Natural killer cell treated with Interleukin-12 subunit alpha and Interleukin-12 subunit beta and Interleukin-15 and Interleukin-18, amount 100 ng/mL, for 72 hours (primary cell): ENCODE data around the gene WDFY2. TPM values are rescaled to one million over a fixed set of nuclear protein-coding genes. Genes with fewer than 3 reads are reported as not detected.
A peak's percentile ranks its signal among the peaks of the same experiment; 100 is the strongest.

Experiments
- ATAC-seq, 2 donors: fragments of 150-1000 bp; cut with Tn5 transposase in 1 of 2; sonication (Bioruptor Pico), chemical (Tn5 transposase) in 1 of 2; 2 replicates each; pipeline ENCODE4 v1.10.0; 2021
- DNase-seq: peaks from one replicate; pipeline ENCODE4 v3.0.0; 2022; ENCODE audit warnings: low spot score
- H3K27ac Mint-ChIP-seq, 2 donors: 1 replicate in 1 of 2; 2 replicates in 1 of 2; pipeline ENCODE4 v1.8.0; 2022; ENCODE audit warnings: mixed read lengths in 2 of 2, mild to moderate bottlenecking in 1 of 2, moderate library complexity in 1 of 2
- H3K27me3 Mint-ChIP-seq, 2 donors: 1 replicate in 1 of 2; 2 replicates in 1 of 2; pipeline ENCODE4 v1.8.0; 2022; ENCODE audit warnings: mixed read lengths in 2 of 2
- H3K36me3 Mint-ChIP-seq: one replicate; pipeline ENCODE4 v1.8.0; 2022; ENCODE audit warnings: mixed read lengths
- H3K4me1 Mint-ChIP-seq, 2 donors: 1 replicate in 1 of 2; 2 replicates in 1 of 2; pipeline ENCODE4 v1.8.0; 2022; ENCODE audit warnings: low read depth in 2 of 2, mixed read lengths in 2 of 2, mild to moderate bottlenecking in 1 of 2
- H3K4me3 Mint-ChIP-seq: one replicate; pipeline ENCODE4 v1.8.0; 2022; ENCODE audit warnings: mixed read lengths
- H3K9me3 Mint-ChIP-seq: 2 replicates; pipeline ENCODE4 v1.8.0; 2022; ENCODE audit warnings: mixed read lengths
- total RNA-seq, 2 donors: library from RNA; stranded (reverse); gene quantifications; one replicate each; pipeline ENCODE4 v1.2.3, GENCODE V29; 2022

WDFY2 gene
- total RNA-seq, 2 donors from 2014 or later, result 9.3 to 12.1 TPM

- Mint-ChIP-seq H3K9me3 (no peaks in the 10 kb centered on the region), H3K4me1 (peaks cover 25 to 31% of the 10 kb centered on the region in 2 donors), H3K27ac (peak overlapping the region; percentile 90 to 96), H3K36me3 (no peaks in the 10 kb centered on the region), H3K27me3 (peaks cover 0 to 2% of the 10 kb centered on the region in 2 donors), H3K4me3 (peak overlapping the region; percentile 97)
- ATAC-seq, result peak; percentile 30 to 39
- DNase-seq, result peak; percentile 71
Measured at GRCh38 chr13:51804295-51805172, 220.3 kb downstream of the WDFY2 start.

DNA sequence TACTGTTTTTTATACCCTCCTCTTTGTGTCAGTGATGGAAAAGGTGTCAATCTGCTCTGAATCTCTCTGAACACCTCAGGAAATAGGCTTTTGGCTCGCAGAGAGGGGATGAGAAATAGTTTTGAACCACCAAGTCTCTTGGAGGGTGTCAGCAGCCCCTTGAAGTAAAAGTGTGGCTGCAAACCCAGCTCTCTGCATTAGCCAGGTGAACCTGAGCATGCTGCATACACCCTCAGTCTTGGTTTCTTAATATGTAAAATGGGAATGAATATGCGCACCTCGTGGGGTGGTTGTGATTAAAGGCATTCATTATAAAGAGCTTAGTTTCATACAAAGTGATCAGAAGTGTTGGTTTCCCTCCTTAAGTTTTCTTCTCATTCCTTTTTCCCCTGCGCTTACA lies 221.1 kb downstream of the WDFY2 start:
- Mint-ChIP-seq H3K9me3 (no peaks in the 10 kb centered on the region), H3K27me3 (no peaks in the 10 kb centered on the region), H3K27ac (peak overlapping the region; percentile 90 to 96), H3K4me1 (peaks cover 25 to 31% of the 10 kb centered on the region in 2 donors), H3K4me3 (peak overlapping the region; percentile 97), H3K36me3 (no peaks in the 10 kb centered on the region)
- ATAC-seq (no peak), DNase-seq (no peak)

DNA sequence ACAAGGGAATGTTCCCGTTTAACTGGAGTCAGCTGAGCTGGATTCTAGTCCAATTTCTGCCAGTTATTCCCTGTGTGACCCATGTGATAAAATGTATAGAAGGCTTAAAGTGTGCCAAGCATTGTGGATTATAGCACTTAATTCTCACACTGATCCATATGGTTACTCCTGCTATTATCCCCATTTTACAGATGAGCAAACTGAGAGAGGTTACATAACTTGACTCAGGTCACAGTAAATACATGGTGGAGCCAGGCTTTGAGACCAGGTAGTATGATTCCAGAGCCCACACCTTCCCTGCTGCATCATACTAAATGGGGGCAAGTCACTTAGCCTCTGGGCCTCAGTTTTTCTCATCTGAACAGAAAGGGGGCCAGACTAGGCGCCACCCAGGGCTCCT lies 221.7 kb downstream of the WDFY2 start:
- no peaks in the 10 kb centered on the region for H3K27me3 Mint-ChIP-seq
- H3K27ac Mint-ChIP-seq, result no peak overlapping the region
- H3K4me1 Mint-ChIP-seq, result peaks cover 25 to 31% of the 10 kb centered on the region in 2 donors
- no peaks in the 10 kb centered on the region for H3K36me3 Mint-ChIP-seq
- ATAC-seq (no peak), DNase-seq (no peak)
- H3K4me3 Mint-ChIP-seq, result no peak overlapping the region
- H3K9me3 Mint-ChIP-seq, result no peaks in the 10 kb centered on the region

- DNase-seq (no peak), ATAC-seq (no peak)
- Mint-ChIP-seq H3K4me1 (peaks cover 27 to 32% of the 10 kb centered on the region in 2 donors), H3K27me3 (no peaks in the 10 kb centered on the region), H3K36me3 (no peaks in the 10 kb centered on the region), H3K9me3 (no peaks in the 10 kb centered on the region), H3K27ac (no peak overlapping the region), H3K4me3 (no peak overlapping the region)
Measured at GRCh38 chr13:51806566-51806965, 222.3 kb downstream of the WDFY2 start.

GRCh38 chr13:51807041-51807440 lies 222.8 kb downstream of the WDFY2 start:
- H3K27ac Mint-ChIP-seq, result no peak overlapping the region
- no peaks in the 10 kb centered on the region for H3K9me3 Mint-ChIP-seq
- no peaks in the 10 kb centered on the region for H3K27me3 Mint-ChIP-seq
- H3K36me3 Mint-ChIP-seq, result no peaks in the 10 kb centered on the region
- peaks cover 29 to 30% of the 10 kb centered on the region in 2 donors for H3K4me1 Mint-ChIP-seq
- no peak for ATAC-seq
- no peak for DNase-seq
- H3K4me3 Mint-ChIP-seq, result no peak overlapping the region

- no peak overlapping the region for H3K4me3 Mint-ChIP-seq
Measured at GRCh38 chr13:51808811-51809210, 224.5 kb downstream of the WDFY2 start.

DNA sequence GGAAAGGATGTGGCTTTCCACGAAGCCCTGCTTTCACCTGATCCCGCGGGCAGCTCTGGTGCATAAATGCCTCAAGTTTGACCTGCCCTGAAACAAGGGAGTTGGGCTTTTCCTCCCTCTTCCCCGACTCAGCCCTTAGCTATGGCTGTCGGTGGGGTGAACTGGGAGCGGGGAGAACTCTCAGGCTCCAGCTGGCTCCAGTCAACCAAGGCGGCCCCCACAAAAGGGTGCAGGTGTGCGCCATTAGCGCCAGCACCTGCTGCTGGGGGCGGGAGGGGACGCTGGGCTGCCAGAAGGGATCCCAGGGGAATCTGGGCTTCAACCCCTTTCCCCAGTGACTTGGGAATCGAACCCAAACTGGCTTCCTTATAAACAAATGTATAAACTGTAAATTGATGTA lies 226.8 kb downstream of the WDFY2 start:
- H3K9me3 Mint-ChIP-seq, result no peaks in the 10 kb centered on the region
- H3K36me3 Mint-ChIP-seq, result no peaks in the 10 kb centered on the region

More at GRCh38 chr13:51808811-51809210, 224.5 kb downstream of the WDFY2 start:
- Mint-ChIP-seq H3K27me3 (no peaks in the 10 kb centered on the region), H3K36me3 (no peaks in the 10 kb centered on the region), H3K27ac (no peak overlapping the region), H3K4me1 (peaks cover 19 to 28% of the 10 kb centered on the region in 2 donors), H3K9me3 (no peaks in the 10 kb centered on the region)
- ATAC-seq (no peak), DNase-seq (no peak)

DNA sequence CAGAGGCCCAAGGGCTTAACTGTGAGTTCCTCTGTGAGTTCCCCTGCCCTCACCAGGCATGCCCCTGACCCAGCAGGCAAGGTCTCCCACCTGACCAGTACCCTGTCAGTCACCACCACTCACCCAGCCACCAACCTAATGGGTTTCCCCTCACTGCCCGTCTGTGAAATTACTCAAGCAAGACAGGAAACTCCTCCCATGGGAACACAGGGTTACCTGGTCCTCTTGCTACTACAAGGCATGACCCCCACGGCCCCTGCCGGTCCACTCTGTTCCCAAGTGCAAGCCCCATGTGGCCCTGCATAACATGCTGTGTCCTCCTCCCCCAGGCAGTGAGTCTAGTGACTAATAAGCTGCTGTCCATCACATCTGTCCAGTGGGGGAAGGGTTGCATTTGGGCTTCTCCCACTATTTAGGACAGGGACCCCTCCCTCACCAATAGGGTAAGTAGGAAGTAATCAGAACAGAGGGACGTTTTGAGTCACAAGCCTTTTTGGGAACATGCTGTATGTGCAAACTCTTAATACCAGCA lies 227.7 kb downstream of the WDFY2 start:
- Mint-ChIP-seq H3K4me3 (no peak overlapping the region), H3K9me3 (no peaks in the 10 kb centered on the region), H3K36me3 (no peaks in the 10 kb centered on the region), H3K4me1 (peaks cover 17 to 28% of the 10 kb centered on the region in 2 donors), H3K27me3 (peaks cover 3 to 7% of the 10 kb centered on the region in 2 donors), H3K27ac (peak overlapping the region; percentile 26 to 91)
- DNase-seq (peak; percentile 73), ATAC-seq (peak; percentile 50 to 91)

More for the DNA sequence above, 226.8 kb downstream of the WDFY2 start:
- Mint-ChIP-seq H3K27ac (peak overlapping the region in 1 of 2 donors; percentile 91), H3K27me3 (no peaks in the 10 kb centered on the region), H3K4me1 (peaks cover 12 to 28% of the 10 kb centered on the region in 2 donors), H3K4me3 (no peak overlapping the region)
- DNase-seq (no peak), ATAC-seq (no peak)

- no peaks in the 10 kb centered on the region for H3K36me3 Mint-ChIP-seq
- ATAC-seq (no peak), DNase-seq (no peak)
- no peak overlapping the region for H3K4me3 Mint-ChIP-seq
- H3K4me1 Mint-ChIP-seq, result peaks cover 29 to 39% of the 10 kb centered on the region in 2 donors
- H3K27ac Mint-ChIP-seq, result peak overlapping the region in 1 of 2 donors; percentile 91
- peaks cover 8 to 12% of the 10 kb centered on the region in 2 donors for H3K27me3 Mint-ChIP-seq
- H3K9me3 Mint-ChIP-seq, result no peaks in the 10 kb centered on the region
Measured at GRCh38 chr13:51814071-51814470, 229.8 kb downstream of the WDFY2 start.

GRCh38 chr13:51814825-51815650 lies 230.8 kb downstream of the WDFY2 start:
- peaks cover 30 to 48% of the 10 kb centered on the region in 2 donors for H3K4me1 Mint-ChIP-seq
- peak overlapping the region; percentile 55 for H3K4me3 Mint-ChIP-seq
- peak; percentile 79 for DNase-seq
- no peaks in the 10 kb centered on the region for H3K36me3 Mint-ChIP-seq
- ATAC-seq, result peak; percentile 74 to 83
- H3K27ac Mint-ChIP-seq, result peak overlapping the region; percentile 35 to 84
- no peaks in the 10 kb centered on the region for H3K9me3 Mint-ChIP-seq
- peaks cover 8 to 12% of the 10 kb centered on the region in 2 donors for H3K27me3 Mint-ChIP-seq

DNA sequence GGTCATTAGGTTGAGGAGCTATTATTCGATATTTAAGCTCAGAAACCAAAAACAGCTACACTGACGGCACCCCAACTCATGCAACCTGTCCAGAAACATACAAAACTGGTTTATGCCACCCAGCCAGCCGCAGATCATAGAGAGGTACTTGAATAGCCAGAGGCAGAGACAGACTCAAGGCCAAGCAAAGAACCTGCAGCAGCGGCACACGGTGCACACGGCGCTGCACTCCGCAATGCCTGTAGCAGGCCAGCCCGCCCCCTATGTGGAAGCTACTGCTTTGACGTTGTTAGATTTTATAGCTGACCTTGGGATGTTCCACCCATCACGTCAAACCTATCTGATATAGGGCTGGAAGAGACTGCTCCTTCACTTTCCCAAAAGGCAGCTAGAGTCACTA lies 231.6 kb downstream of the WDFY2 start:
- ATAC-seq (no peak), DNase-seq (no peak)
- Mint-ChIP-seq H3K9me3 (no peaks in the 10 kb centered on the region), H3K4me3 (no peak overlapping the region), H3K4me1 (peaks cover 36 to 53% of the 10 kb centered on the region in 2 donors), H3K27ac (no peak overlapping the region), H3K36me3 (no peaks in the 10 kb centered on the region), H3K27me3 (peaks cover 8 to 12% of the 10 kb centered on the region in 2 donors)

DNA sequence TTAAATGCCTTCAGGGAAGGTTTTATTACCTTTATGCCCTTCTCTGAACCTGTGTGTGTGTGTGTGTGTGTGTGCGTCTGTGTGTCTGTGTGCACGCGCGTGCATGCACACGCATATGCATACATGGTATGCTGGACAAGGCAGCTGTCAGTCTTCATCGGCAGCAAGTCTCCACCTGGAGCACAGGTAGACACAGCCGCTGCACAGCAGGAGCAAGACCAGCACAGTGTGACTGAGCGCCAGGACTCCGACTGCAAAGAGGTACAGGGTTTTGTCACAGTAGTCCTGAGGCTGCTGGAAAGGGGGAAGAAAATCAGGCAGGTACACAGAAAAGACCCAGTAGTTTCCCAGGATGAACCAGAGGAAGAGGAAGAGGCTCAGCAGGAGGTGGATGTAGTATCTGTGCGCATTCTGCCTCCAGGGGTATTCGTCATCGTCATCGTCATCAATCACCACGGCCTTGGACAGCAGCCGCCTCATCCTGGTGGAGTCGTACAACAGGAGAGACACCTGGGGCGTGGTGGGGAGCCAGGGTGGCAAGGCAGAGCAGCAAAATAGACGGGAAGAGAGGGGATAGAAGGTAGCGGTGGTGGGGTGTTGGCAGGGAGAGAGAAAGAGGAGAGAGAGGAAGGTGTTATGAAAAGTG lies 232.5 kb downstream of the WDFY2 start:
- DNase-seq (no peak), ATAC-seq (no peak)
- Mint-ChIP-seq H3K27ac (peak overlapping the region in 1 of 2 donors; percentile 7), H3K4me3 (no peak overlapping the region), H3K9me3 (no peaks in the 10 kb centered on the region), H3K27me3 (peaks cover 8 to 12% of the 10 kb centered on the region in 2 donors), H3K36me3 (no peaks in the 10 kb centered on the region), H3K4me1 (peaks cover 41 to 56% of the 10 kb centered on the region in 2 donors)
